Right lung (tissue), 5 donors: ENCODE data around the gene ARPP19. TPM values are rescaled to one million over a fixed set of nuclear protein-coding genes. Genes with fewer than 3 reads are reported as not detected.
"Not testable (repeated sequence)": the region's sequence is repeated elsewhere in the genome, so short reads cannot be mapped to it uniquely, and the experiment has no call there.

Experiments used
- DNase-seq, 2 donors: peaks; one replicate each; pipeline ENCODE4 v3.0.0-alpha.2; 2013
- polyA plus RNA-seq, 5 donors: library from polyadenylated mRNA; unstranded; fragments of 120-200 nt; gene quantifications; one replicate each; pipeline versions ENCODE4 v1.2.1 to v1.2.3, GENCODE V29; 2013; ENCODE audit warnings: inconsistent platforms in 1 of 5, low replicate concordance in 1 of 5; ENCODE audit not compliant: insufficient read length in 5 of 5, insufficient read depth in 1 of 5

Gene ARPP19
- polyA plus RNA-seq, 5 donors: 81.8 to 137 (median 112) TPM

GRCh38 chr15:52556524-52557273 lies 12.1 kb downstream of the ARPP19 start:
- DNase-seq: no peak

GRCh38 chr15:52552303-52552702 lies 16.5 kb downstream of the ARPP19 start:
- DNase-seq: no peak

- DNase-seq: no peak
These were observed 17.1 kb downstream of the ARPP19 start for GRCh38 chr15:52551762-52552161.

GRCh38 chr15:52551186-52551585 lies 17.6 kb downstream of the ARPP19 start:
- not testable (repeated sequence) for DNase-seq

- no peak for DNase-seq
These were observed 22.6 kb downstream of the ARPP19 start for GRCh38 chr15:52546031-52546751.

GRCh38 chr15:52540374-52541012 lies 28.3 kb downstream of the ARPP19 start:
- DNase-seq: no peak

- DNase-seq: no peak
These were observed 31.4 kb downstream of the ARPP19 start for GRCh38 chr15:52537459-52537858.

- DNase-seq: no peak
These were observed 36.4 kb downstream of the ARPP19 start for GRCh38 chr15:52532427-52532826.

GRCh38 chr15:52529940-52530339 lies 38.9 kb downstream of the ARPP19 start:
- no peak for DNase-seq

- peak; percentile 9 to 13 for DNase-seq
These were observed 39.4 kb downstream of the ARPP19 start for GRCh38 chr15:52529341-52529924.

GRCh38 chr15:52528564-52529340 lies 40.1 kb downstream of the ARPP19 start, which contains the start of gene MYO5A:
MYO5A (minus strand) TSS chr15:52528880; CDS start chr15:52528806, 74 bp downstream.
- peak; percentile 47 to 56 for DNase-seq

GRCh38 chr15:52527911-52528563 lies 40.8 kb downstream of the ARPP19 start:
- DNase-seq: peak; percentile 12 to 13

- no peak for DNase-seq
These were observed 41.5 kb downstream of the ARPP19 start for GRCh38 chr15:52527196-52527910.

- no peak for DNase-seq
These were observed 44.4 kb downstream of the ARPP19 start for GRCh38 chr15:52524223-52525136.

GRCh38 chr15:52523647-52524046 lies 45.2 kb downstream of the ARPP19 start:
- DNase-seq: no peak

- DNase-seq: no peak
These were observed 45.6 kb downstream of the ARPP19 start for GRCh38 chr15:52523192-52523591.

GRCh38 chr15:52521682-52522081 lies 47.1 kb downstream of the ARPP19 start:
- DNase-seq: no peak

GRCh38 chr15:52520421-52520820 lies 48.4 kb downstream of the ARPP19 start:
- DNase-seq: no peak
